ENCODE data around the gene GPT2.
"Not testable (repeated sequence)": the region's sequence is repeated elsewhere in the genome, so short reads cannot be mapped to it uniquely, and the experiment has no call there.

Gene GPT2

GRCh38 chr16:46920402-46921068 lies 36.4 kb downstream of the GPT2 start:
- no peak for DNase-seq (ENCODE audit: low read depth in 2 of 3, low spot score in 2 of 3)

GRCh38 chr16:46922239-46922638 lies 38.1 kb downstream of the GPT2 start:
- DNase-seq (ENCODE audit: low read depth in 2 of 3, low spot score in 2 of 3): no peak

DNA sequence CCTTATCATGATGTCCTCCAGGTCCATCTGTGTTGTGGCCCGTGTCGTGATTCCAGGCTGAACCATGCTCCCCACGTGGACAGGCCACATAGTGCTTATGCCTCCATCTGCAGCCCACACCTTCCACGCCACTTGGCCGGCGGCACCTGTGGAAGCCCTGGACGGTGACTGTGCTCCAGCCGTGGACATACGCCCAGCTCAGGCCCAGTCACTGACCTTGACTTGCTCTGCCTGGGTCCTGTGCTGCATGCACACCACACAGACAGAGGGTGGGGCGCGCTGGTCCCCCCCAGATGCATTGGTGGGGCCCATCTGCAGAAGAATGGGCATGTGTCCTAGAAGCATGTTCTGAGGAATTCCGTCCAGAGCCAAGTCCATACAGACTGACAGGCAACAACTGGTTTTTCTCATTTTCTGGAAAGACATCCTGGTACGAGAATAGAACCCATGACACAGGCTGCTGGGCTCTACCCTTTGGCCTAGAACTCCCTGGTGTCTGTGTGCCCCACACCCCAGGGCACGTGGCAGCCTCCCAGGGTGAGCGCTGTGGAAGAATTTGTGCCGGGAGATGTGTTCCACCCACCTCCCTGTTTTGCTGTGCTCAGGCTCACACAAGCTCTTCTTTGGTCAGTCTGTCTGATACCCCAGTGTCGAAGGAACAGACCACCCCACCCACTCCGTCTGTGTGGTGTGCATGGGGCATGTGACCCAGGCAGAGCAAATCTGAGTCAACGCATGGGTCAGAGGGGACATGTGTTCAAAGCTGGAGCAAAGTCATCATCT lies 39.5 kb downstream of the GPT2 start:
- DNase-seq (ENCODE audit: low read depth in 2 of 3, low spot score in 2 of 3): no peak

GRCh38 chr16:46924402-46924801 lies 40.2 kb downstream of the GPT2 start:
- DNase-seq (ENCODE audit: low read depth in 2 of 3, low spot score in 2 of 3): no peak

- no peak for DNase-seq (ENCODE audit: low read depth in 2 of 3, low spot score in 2 of 3)
Observed at GRCh38 chr16:46926470-46927225, 42.5 kb downstream of the GPT2 start.

DNA sequence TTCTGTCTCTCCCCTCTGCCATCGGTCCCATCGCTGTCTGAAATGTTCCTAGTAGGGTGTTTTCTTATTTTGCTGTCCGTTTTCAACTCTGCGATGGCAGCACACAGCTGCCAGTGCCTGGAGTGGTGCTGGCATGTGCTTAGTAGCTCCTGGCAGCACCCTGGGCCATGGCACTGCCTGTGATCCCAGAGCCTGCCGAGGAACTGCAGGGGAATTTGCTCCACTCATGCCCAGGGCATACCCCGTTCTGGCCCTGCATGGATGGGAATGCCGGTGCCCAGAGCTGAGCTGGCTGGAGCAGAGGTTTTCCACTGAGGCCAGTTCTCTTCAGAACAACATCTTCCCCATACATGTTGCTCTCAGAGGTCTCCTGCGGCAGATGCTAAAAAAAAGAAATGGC lies 43.1 kb downstream of the GPT2 start:
- DNase-seq (ENCODE audit: low read depth in 2 of 3, low spot score in 2 of 3): no peak

- DNase-seq (ENCODE audit: low read depth in 2 of 3, low spot score in 2 of 3): no peak
Observed at GRCh38 chr16:46928811-46929210, 44.6 kb downstream of the GPT2 start.

DNA sequence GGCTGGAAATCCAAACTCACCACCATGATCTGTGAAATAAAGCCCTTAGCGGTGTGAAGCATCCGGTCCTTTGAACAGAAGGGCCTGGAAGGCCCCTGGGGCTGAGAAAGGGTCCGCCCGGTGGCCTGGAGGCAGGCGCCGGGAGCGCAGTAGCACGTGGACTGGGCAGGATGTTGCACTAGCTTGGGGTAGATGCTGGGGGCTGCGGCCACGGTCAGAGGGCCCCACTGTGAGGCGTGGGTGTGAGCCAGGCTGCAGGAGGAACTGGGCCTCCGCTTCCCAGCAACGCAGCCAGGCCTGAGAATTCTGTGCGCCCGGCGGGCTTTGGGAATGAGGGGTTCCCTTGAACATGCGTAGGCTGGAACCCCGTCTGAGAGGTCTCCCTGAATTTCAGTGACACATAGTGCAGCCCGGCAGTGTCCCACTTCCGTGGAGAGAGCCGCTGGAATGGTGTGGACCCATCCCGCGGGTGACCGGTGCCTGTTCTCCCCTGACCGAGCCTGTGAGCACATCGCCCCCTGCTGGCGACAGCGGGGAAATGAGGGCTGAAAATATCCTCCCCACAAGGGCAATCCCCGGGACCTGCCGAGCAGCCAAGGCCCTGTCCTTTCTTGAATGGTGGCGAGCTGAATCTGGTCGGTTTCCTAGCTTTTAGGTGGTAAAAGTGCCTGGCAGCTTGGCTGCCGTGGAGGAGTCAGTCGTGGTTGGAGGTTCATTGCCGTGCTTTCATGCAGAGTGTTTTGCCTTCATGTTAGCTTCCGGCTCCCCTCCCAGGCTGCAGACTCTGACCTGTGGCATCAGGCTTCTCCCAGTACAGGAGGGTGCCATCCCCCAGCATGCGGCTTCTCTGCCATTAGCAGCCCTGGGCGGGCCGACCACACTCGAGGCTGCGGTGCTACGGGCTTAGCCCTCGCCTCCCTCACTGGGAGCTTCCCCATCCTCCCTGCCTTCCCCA lies 45.5 kb downstream of the GPT2 start:
- DNase-seq (ENCODE audit: low read depth in 2 of 3, low spot score in 2 of 3): peak in 2 of 3 experiments; percentile 53 to 63

DNA sequence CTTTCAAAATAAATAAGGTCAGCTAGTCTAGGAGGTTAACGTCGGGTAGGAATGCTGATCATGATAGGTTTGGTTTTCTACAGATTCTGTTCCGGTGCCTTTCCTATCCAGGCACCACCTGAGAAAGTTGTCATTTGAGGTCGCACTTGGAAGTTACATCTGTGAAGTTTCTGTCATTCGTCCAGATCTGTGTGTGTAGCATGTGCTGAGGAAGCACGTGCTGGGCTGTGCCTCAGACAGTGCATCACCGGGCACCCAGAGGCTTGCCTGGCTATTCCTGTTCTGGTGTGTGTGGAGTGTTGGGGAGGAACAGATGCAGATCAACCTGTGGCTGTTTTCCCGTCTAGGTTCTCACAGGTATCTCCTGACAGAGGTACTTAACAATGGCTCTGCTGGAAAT lies 46.7 kb downstream of the GPT2 start:
- DNase-seq (ENCODE audit: low read depth in 2 of 3, low spot score in 2 of 3): no peak

DNA sequence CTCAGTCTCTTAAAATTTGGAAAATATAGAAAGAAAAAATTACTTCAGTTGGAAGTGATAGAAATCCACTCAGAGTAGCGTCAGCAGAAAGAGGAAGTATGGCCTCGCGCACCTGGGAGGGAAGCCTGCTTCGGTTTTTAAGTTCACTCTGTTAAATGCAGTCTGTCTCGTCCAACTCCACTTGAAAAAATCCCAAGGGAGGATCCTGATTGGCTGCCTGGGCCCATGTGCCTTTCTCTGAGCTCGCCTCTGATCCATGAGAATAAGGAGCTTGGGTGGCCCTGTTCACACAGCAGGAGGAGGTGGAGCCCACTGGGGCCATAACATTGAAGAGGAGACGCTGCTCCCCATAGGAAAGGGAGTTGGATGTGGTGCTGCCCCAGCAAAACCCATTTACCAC lies 48.6 kb downstream of the GPT2 start:
- DNase-seq (ENCODE audit: low read depth in 2 of 3, low spot score in 2 of 3): no peak

DNA sequence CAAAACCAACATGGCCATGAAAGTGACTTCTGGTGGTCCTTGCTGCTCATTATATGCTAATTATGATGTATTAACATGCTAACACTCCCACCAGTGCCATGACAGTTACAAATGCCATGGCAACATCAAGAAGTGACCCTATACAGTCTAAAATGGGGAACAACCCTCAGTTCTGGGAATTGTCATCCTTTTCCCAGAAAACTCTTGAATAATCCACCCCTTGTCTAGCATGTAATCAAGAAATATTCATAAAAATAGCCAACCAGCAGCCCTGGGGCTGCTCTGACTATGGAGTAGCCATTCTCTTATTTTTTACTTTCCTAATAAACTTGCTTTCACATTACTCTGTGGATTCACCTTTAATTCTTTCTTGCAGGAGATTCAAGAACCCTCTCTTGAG lies 53.4 kb downstream of the GPT2 start:
- DNase-seq (ENCODE audit: low read depth in 2 of 3, low spot score in 2 of 3): no peak

GRCh38 chr16:46944713-46945112 lies 60.6 kb downstream of the GPT2 start:
- DNase-seq (ENCODE audit: low read depth in 2 of 3, low spot score in 2 of 3): not testable (repeated sequence)

GRCh38 chr16:46947900-46948547 lies 63.9 kb downstream of the GPT2 start:
- DNase-seq (ENCODE audit: low read depth in 2 of 3, low spot score in 2 of 3): no peak

DNA sequence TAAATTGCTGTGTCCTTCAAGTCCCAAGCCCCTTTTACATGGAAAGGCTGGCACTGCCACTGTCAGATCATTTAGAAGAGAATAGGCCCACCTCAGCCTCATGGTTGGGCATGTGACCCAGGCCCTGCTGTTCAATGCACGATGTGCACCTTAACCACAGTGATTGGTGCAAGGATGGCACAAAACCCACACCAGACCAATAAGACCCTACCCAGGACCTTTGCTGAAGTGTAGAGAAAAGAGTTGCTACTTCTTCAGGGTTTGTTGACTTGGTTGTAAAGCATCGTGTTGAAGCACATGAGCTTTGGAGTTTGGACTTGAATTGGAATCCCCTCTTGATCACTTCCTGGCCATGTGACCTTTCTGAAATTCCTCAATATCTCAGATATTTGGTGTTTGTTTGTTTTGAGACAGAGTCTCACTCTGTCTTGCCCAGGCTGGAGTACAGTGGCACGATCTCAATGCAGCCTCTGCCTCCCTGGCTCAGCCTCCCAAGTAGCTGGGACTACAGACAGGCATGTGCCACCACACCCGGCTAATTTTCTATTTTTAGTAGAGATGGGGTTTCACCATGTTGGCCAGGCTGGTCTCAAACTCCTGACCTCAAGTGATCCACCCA lies 64.5 kb downstream of the GPT2 start:
- DNase-seq (ENCODE audit: low read depth in 2 of 3, low spot score in 2 of 3): no peak

DNA sequence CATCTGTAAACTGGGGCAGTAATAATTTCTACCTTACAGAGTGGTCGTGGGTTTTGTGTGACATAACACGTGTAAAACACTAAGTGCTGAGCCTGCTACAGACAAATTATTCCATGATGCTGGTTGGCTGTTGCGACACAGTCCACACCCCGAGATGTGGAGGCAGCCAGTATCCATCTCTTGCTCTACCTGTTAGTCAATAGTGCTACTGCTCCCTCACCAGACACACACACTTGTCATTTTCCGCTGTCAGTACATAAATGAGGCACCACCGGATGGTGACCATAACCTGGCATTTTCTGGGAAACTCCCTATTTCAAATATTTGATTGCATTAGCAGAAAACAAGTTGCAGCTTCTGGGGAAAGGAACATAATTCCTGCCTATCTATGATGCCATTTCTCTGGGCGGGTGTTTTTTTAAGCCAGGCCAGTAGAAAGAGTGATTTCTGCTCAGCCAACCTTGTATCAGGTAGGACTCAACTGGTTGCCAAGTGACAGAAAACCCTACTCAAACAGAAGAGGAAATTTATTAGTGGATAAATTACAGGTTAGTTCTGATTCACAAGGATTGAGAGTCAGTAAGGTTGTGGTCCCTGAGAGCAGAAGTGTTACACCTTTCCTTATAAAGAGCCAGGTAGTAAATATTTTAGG lies 65.2 kb downstream of the GPT2 start:
- no peak for DNase-seq (ENCODE audit: low read depth in 2 of 3, low spot score in 2 of 3)

DNA sequence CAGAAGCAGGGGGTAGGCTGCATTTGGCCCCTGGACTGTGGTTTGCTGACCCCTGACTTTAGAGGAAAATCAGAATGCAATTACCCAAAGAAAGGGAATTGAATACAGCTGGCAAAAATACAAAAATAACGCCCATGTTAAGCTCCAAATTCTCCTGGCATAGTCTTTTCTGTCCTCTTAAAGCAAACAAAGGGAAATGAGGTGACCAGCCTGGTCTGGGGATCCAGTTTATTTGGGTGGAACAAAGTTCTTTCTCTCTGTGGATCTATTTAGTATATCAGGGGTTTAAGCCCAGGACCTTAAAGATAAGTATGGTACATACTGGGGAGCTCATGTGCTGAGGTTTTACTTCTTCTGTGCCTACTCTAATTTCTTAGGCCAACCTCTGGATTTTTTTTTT lies 65.8 kb downstream of the GPT2 start:
- no peak for DNase-seq (ENCODE audit: low read depth in 2 of 3, low spot score in 2 of 3)

DNA sequence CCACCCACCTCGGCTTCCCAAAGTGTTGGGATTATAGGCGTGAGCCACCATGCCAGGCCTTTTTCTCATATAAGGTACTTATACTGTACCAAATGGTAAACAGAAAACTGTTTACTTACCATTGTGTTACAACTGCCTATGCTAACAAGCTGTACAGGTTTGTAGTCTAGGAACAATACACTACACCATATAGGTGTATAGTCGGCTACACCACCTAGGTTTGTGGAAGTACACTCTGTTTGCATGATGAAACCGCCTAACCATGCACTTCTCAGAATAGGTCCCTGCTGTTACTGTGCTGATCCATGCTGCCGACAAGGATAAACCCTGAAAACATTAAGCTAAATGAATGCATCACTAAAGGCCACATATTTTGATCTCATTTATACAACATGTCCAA lies 70.4 kb downstream of the GPT2 start:
- DNase-seq (ENCODE audit: low read depth in 2 of 3, low spot score in 2 of 3): no peak

DNA sequence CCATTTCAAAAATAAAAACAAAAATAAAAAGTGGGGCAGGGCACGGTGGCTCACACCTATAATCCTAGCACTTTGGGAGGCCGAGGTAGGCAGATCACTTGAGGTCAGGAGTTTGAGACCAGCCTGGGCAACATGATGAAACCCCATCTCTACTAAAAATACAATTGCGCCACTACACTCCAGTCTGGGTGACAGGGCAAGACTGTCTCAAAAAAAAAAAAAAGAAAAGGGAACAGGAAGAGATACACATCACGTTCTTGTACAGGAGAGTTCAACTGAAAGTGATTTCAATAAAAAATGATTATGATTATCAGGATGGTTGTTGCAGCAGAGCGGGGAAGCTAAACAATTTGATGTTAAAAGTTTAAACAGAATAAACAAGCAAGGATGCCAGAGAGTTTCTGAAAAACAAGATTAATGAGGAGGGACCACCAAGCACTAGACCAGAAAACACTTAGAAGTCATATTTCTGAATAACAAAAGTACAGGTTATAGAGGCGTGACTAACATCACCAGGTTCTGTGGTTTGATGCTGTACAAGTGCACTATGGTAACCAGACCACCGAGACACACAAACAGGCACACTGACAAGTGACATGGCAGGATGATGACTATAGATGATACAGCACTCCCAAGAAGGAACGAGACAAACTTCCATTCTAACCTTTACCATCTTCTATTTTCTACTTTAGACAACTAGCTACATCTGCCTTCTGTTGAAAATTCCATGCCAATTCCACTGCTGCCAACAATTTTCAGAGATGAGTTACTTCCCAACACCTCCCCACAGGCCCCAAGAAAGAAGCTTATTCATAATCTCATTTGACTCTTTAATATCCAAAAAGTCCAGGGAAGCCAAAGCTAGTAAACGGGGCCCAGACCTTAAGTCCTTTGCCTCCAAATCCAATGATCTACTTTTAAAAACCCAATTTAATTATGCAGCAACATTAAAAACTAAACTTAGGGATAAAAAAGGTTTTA lies 77.5 kb downstream of the GPT2 start:
- no peak for DNase-seq (ENCODE audit: low read depth in 2 of 3, low spot score in 2 of 3)

Measured in activated CD8-positive, alpha-beta memory T cell treated with anti-CD3 and anti-CD28 coated beads for 48 hours (primary cell).